ENCODE results near the gene COL6A1.

Gene COL6A1

DNA sequence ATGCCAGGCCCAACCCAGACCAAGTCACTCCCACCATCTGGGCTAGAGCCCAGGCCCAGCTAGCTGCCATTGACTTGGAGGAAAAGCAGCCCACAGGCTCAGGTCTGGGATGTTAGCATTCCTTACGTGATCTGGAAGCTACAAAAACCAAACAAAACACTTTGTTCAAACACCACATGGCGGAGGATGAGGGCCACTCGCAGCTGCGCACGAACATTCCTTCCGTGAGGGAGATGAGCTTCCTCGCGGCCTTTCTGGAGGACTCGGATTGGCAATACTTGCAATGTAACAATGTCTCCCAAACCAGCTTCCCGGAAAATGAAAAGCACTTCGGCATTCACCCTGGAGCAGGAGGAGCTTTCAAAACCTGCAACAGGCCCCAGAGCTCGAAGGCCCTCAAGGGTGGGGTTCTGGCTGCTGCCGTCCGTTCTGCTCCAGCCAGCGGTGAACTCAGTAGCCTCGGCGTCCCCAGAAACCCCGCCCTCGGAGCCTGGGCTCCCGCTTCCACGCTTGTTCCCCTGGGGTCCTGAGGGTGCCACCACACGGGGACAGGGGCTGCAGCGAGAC lies 40.5 kb downstream of the COL6A1 start:
- Histone ChIP-seq H3K79me2 (no peaks in the 10 kb centered on the region), H3K4me2 (ENCODE audit: low read length) (no peak overlapping the region), H3K9ac (no peak overlapping the region), H3K27me3 (ENCODE audit: control insufficient read depth, insufficient read depth, low read length) (no peaks in the 10 kb centered on the region), H3K4me1 (no peaks in the 10 kb centered on the region), H3K27ac (no peak overlapping the region), H3K36me3 (ENCODE audit: control insufficient read depth, insufficient read depth, low read length) (no peaks in the 10 kb centered on the region), H3K9me3 (ENCODE audit: control insufficient read depth, low read length) (no peaks in the 10 kb centered on the region), H3K4me3 (ENCODE audit: low read depth, low read length) (no peak overlapping the region), H2AFZ (no peak overlapping the region)
- TF ChIP-seq, protein P1, sequence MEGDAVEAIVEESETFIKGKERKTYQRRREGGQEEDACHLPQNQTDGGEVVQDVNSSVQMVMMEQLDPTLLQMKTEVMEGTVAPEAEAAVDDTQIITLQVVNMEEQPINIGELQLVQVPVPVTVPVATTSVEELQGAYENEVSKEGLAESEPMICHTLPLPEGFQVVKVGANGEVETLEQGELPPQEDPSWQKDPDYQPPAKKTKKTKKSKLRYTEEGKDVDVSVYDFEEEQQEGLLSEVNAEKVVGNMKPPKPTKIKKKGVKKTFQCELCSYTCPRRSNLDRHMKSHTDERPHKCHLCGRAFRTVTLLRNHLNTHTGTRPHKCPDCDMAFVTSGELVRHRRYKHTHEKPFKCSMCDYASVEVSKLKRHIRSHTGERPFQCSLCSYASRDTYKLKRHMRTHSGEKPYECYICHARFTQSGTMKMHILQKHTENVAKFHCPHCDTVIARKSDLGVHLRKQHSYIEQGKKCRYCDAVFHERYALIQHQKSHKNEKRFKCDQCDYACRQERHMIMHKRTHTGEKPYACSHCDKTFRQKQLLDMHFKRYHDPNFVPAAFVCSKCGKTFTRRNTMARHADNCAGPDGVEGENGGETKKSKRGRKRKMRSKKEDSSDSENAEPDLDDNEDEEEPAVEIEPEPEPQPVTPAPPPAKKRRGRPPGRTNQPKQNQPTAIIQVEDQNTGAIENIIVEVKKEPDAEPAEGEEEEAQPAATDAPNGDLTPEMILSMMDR (IDR thresholded peaks at IDR 0.05) = no peak

GRCh38 chr21:46022551-46023525 lies 41.3 kb downstream of the COL6A1 start:
- Histone ChIP-seq H3K79me2 (no peaks in the 10 kb centered on the region), H3K36me3 (ENCODE audit: control insufficient read depth, insufficient read depth, low read length) (no peaks in the 10 kb centered on the region), H3K4me3 (ENCODE audit: low read depth, low read length) (no peak overlapping the region), H3K27me3 (ENCODE audit: control insufficient read depth, insufficient read depth, low read length) (no peaks in the 10 kb centered on the region), H3K4me2 (ENCODE audit: low read length) (no peak overlapping the region), H3K27ac (no peak overlapping the region), H3K4me1 (no peaks in the 10 kb centered on the region), H3K9me3 (ENCODE audit: control insufficient read depth, low read length) (no peaks in the 10 kb centered on the region), H3K9ac (no peak overlapping the region), H2AFZ (no peak overlapping the region)
- TF ChIP-seq, protein P1 (IDR thresholded peaks at IDR 0.05) = no peak

DNA sequence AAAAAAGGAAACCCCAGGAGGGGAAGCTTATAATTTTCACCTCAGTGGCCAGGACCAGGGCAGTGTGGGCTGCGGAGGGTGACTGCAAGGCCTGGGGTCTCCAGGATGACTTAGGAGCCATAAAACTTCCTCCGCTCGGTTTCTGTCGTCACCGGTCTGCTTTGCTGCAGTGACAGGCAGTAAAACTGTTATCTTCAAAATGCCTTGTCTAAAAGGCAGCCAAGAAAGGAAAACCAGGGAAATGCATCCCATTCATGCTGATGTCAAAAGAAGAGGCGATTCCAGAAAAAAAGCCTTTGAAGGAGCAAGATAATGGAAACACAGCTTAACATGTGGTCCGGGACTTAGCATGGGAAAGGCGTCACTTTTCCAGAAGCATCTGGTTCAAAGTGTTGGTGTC lies 42.0 kb downstream of the COL6A1 start:
- Histone ChIP-seq H3K27ac (no peak overlapping the region), H3K36me3 (ENCODE audit: control insufficient read depth, insufficient read depth, low read length) (no peaks in the 10 kb centered on the region), H3K9ac (no peak overlapping the region), H3K4me3 (ENCODE audit: low read depth, low read length) (no peak overlapping the region), H3K4me2 (ENCODE audit: low read length) (no peak overlapping the region), H2AFZ (no peak overlapping the region), H3K27me3 (ENCODE audit: control insufficient read depth, insufficient read depth, low read length) (no peaks in the 10 kb centered on the region), H3K4me1 (no peaks in the 10 kb centered on the region), H3K9me3 (ENCODE audit: control insufficient read depth, low read length) (no peaks in the 10 kb centered on the region), H3K79me2 (no peaks in the 10 kb centered on the region)
- TF ChIP-seq, protein P1 (IDR thresholded peaks at IDR 0.05) = no peak

DNA sequence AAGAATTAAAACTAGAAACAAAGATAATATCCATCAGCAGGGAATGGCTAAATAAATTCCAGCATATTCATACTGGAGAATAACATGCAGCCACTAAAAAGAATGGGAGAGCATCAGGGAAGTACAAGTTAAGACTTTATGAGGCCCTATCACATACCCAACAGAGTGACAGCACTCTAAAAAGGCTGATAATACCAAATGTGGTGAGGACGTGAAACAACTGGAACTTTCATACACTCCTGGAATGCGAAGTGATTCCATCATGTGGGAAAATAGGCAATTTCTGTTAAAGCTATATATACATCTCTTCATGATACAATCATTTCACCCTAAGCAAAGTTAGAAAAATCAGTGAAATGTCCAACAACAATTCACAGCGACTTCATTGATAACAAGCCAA lies 42.6 kb downstream of the COL6A1 start:
- no peaks in the 10 kb centered on the region for H3K9me3 ChIP-seq (ENCODE audit: control insufficient read depth, low read length)
- no peak overlapping the region for H3K4me3 ChIP-seq (ENCODE audit: low read depth, low read length)
- no peaks in the 10 kb centered on the region for H3K27me3 ChIP-seq (ENCODE audit: control insufficient read depth, insufficient read depth, low read length)
- H3K4me2 ChIP-seq (ENCODE audit: low read length) = no peak overlapping the region
- no peak overlapping the region for H2AFZ ChIP-seq
- H3K9ac ChIP-seq = no peak overlapping the region
- no peaks in the 10 kb centered on the region for H3K36me3 ChIP-seq (ENCODE audit: control insufficient read depth, insufficient read depth, low read length)
- H3K79me2 ChIP-seq = no peaks in the 10 kb centered on the region
- TF ChIP-seq, protein P1 (IDR thresholded peaks at IDR 0.05) = no peak
- no peaks in the 10 kb centered on the region for H3K4me1 ChIP-seq
- no peak overlapping the region for H3K27ac ChIP-seq
